ENCODE measurements around the gene LIG1.
A peak's percentile ranks its signal among the peaks of the same experiment; 100 is the strongest.

DNA sequence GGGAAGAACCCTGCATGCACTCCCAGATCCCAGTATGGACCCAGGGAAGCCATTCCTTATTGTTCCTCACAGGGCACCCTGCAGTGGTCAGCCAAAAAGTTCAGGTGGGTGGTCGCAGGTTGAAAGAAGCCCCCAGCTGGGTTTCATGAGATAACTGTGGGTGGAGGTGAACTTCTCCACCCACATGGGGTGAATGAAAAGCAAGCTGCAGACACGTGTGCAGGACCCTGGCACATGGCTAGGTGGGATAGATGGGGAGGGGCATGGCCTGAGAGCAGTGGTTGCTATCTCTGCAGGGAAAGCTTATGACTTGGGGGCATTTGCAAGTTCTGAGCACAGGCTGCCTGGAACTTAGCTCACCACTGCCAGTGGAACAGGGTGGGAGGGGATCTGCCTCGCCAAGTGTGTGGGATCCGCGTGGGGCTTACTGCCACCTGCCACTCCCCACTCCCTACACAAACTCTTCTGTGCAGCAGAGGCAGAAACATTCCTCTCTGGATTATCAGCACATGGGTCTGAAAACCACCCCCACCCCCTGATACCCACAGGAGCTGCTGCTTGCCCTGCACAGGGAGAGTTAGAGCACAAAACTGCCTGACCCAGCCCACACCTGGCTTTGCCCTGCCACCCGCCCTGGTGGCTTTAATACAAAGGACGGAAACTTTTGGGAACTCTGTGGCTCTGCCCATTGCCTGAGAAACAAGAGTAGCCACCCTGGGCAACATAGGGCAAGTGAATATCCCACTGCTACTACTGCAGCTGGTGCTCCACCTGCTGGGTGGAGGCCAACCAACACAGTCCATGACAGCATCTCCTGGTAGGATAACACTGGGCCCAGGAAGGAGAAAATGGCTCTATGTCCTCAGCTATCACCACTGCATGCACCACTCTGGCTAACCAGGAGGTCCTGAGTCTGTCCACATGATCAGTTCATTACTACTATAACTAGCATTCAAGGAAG is 84.0 kb downstream of the LIG1 start:
- TF ChIP-seq CTCF (IDR thresholded peaks at IDR 0.05; ENCODE audit: low read length): peak; percentile 33; the same call in 1 of the 2 replicates
- no peak for TF ChIP-seq EZH2 (IDR thresholded peaks at IDR 0.05; ENCODE audit: borderline replicate concordance, low read length)

All from OCI-LY1 (cell line).